Measurements from ENCODE around the gene MLXIP. TPM values are rescaled to one million over a fixed set of nuclear protein-coding genes. Genes with fewer than 3 reads are reported as not detected.

Gene MLXIP
- total and polyA plus RNA-seq, 9 of the 15 experiments (the other 6 are each of a cell fraction or from before 2014, with no cell fraction given) = 2.2 to 66.3 (median 18.1) TPM

GRCh38 chr12:122166422-122167349 lies 88.1 kb downstream of the MLXIP start (continued):
- TF ChIP-seq MGA (IDR thresholded peaks at IDR 0.05) (no peak), ATF7 (IDR thresholded peaks at IDR 0.05) (no peak), HBP1 (CRISPR knock-in tag; IDR thresholded peaks at IDR 0.05) (no peak), NR3C1 (CRISPR knock-in tag; IDR thresholded peaks at IDR 0.05) (no peak), MTA3 (IDR thresholded peaks at IDR 0.05; ENCODE audit: borderline replicate concordance) (no peak), ZMIZ1 (IDR thresholded peaks at IDR 0.05; ENCODE audit: low read depth in 2 of 2, low read length in 2 of 2) (no peak), ZFP36 (IDR thresholded peaks at IDR 0.05; ENCODE audit: low read depth, low read length, partially characterized antibody) (no peak)
- TF ChIP-seq, protein P1, sequence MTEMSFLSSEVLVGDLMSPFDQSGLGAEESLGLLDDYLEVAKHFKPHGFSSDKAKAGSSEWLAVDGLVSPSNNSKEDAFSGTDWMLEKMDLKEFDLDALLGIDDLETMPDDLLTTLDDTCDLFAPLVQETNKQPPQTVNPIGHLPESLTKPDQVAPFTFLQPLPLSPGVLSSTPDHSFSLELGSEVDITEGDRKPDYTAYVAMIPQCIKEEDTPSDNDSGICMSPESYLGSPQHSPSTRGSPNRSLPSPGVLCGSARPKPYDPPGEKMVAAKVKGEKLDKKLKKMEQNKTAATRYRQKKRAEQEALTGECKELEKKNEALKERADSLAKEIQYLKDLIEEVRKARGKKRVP (CRISPR knock-in tag; IDR thresholded peaks at IDR 0.05) = no peak

Measured in K562 (cell line).